GM23338 (cell line): ENCODE data around the gene CES3. TPM values are rescaled to one million over a fixed set of nuclear protein-coding genes. Genes with fewer than 3 reads are reported as not detected.

ENCODE experiments used
- ATAC-seq: fragments of 200-7000 bp; cut with Tn5 transposase; 3 replicates; pipeline ENCODE4 v1.9.1; 2020
- DNase-seq: peaks from one replicate; pipeline ENCODE4 v3.0.0-alpha.2; 2015; ENCODE audit warnings: low spot score
- H2AFZ ChIP-seq: fragments of 200-600 bp; sonication (generic); 2 replicates; pipeline ENCODE4 v1.8.0; 2016; ENCODE audit warnings: antibody characterized with exemption, mild to moderate bottlenecking, moderate library complexity
- H3F3A ChIP-seq: fragments of 200-600 bp; sonication (generic); replicated peaks from 2 replicates; pipeline ENCODE4 v1.8.0; 2017; ENCODE audit warnings: antibody characterized with exemption, mixed run types, low read depth
- H3K27ac ChIP-seq: fragments of 200-600 bp; sonication (generic); 2 replicates; pipeline ENCODE4 v1.6.1; 2016; ENCODE audit warnings: low read depth
- H3K27me3 ChIP-seq: fragments of 200-600 bp; sonication (generic); 2 replicates; pipeline ENCODE4 v1.8.0; 2016; ENCODE audit warnings: mild to moderate bottlenecking, mixed run types, moderate library complexity; ENCODE audit not compliant: insufficient read depth
- H3K36me3 ChIP-seq: fragments of 200-600 bp; sonication (generic); 2 replicates; pipeline ENCODE4 v1.8.0; 2016; ENCODE audit warnings: mild to moderate bottlenecking; ENCODE audit not compliant: insufficient read depth
- H3K4me1 ChIP-seq: fragments of 200-600 bp; sonication (generic); 2 replicates; pipeline ENCODE4 v1.8.0; 2016; ENCODE audit warnings: mild to moderate bottlenecking, moderate library complexity; ENCODE audit not compliant: insufficient read depth
- H3K4me2 ChIP-seq: fragments of 200-600 bp; sonication (generic); 2 replicates; pipeline ENCODE4 v1.7.1; 2017; ENCODE audit warnings: mixed run types
- H3K4me3 ChIP-seq: fragments of 200-600 bp; sonication (generic); 2 replicates; pipeline ENCODE4 v1.6.1; 2016; ENCODE audit warnings: mixed run types
- H3K79me2 ChIP-seq: fragments of 200-600 bp; sonication (generic); replicated peaks from 2 replicates; pipeline ENCODE4 v1.8.0; 2017; ENCODE audit warnings: mild to moderate bottlenecking; ENCODE audit not compliant: insufficient read depth
- H3K9me2 ChIP-seq: fragments of 200-600 bp; sonication (generic); 2 replicates; pipeline ENCODE4 v1.8.0; 2017; ENCODE audit not compliant: insufficient read depth
- H4K20me1 ChIP-seq: fragments of 200-600 bp; sonication (generic); replicated peaks from 2 replicates; pipeline ENCODE4 v1.8.0; 2017; ENCODE audit warnings: mild to moderate bottlenecking; ENCODE audit not compliant: insufficient read depth
- H3K27ac Mint-ChIP-seq: 2 replicates; pipeline ENCODE4 v1.8.0; 2020; ENCODE audit warnings: inconsistent platforms, mild to moderate bottlenecking, moderate library complexity, mixed read lengths
- H3K27me3 Mint-ChIP-seq: 3 replicates; pipeline ENCODE4 v1.8.0; 2022; ENCODE audit warnings: low read depth, mild to moderate bottlenecking, moderate library complexity, mixed read lengths, inconsistent platforms; ENCODE audit not compliant: insufficient read depth, poor library complexity
- H3K36me3 Mint-ChIP-seq: 3 replicates; pipeline ENCODE4 v1.8.0; 2021; ENCODE audit warnings: low read depth, mild to moderate bottlenecking, inconsistent platforms, moderate library complexity, mixed read lengths
- H3K4me1 Mint-ChIP-seq: 3 replicates; pipeline ENCODE4 v1.8.0; 2020; ENCODE audit warnings: mild to moderate bottlenecking, inconsistent platforms, mixed read lengths
- H3K4me3 Mint-ChIP-seq: 3 replicates; pipeline ENCODE4 v1.8.0; 2021; ENCODE audit warnings: moderate library complexity, mild to moderate bottlenecking, inconsistent platforms, mixed read lengths
- H3K9me3 Mint-ChIP-seq: 3 replicates; pipeline ENCODE4 v1.8.0; 2020; ENCODE audit warnings: moderate library complexity, mild to moderate bottlenecking, inconsistent platforms, mixed read lengths
- EZH2 ChIP-seq: fragments of 200-600 bp; sonication (generic); IDR thresholded peaks from one replicate; pipeline ENCODE4 v1.8.0; 2017; ENCODE audit warnings: antibody characterized with exemption, mild to moderate bottlenecking, low read depth; ENCODE audit not compliant: unreplicated experiment
- EZH2phosphoT487 ChIP-seq: fragments of 200-600 bp; sonication (generic); IDR thresholded peaks from one replicate; pipeline ENCODE4 v1.8.1; 2018; ENCODE audit warnings: antibody characterized with exemption; ENCODE audit not compliant: unreplicated experiment
- JUNB ChIP-seq: IDR thresholded peaks from one replicate; pipeline ENCODE4 v1.6.1; 2016; ENCODE audit warnings: antibody characterized with exemption; ENCODE audit not compliant: unreplicated experiment
- POLR2AphosphoS5 ChIP-seq: IDR thresholded peaks from 2 replicates; pipeline ENCODE4 v1.6.1; 2016; ENCODE audit warnings: antibody characterized with exemption, low read depth
- REST ChIP-seq: IDR thresholded peaks from one replicate; pipeline ENCODE4 v1.6.1; 2018; ENCODE audit warnings: antibody characterized with exemption; ENCODE audit not compliant: unreplicated experiment
- STAT1 ChIP-seq: IDR thresholded peaks from one replicate; pipeline ENCODE4 v1.6.1; 2016; ENCODE audit warnings: antibody characterized with exemption; ENCODE audit not compliant: unreplicated experiment
- ZNF114 ChIP-seq: fragments of 250-450 bp; sonication (Bioruptor Pico); IDR thresholded peaks from 2 replicates; pipeline ENCODE4 v1.5.0; 2020; ENCODE audit warnings: mild to moderate bottlenecking, moderate library complexity
- ZNF331 ChIP-seq: fragments of 250-450 bp; sonication (Bioruptor Pico); IDR thresholded peaks from 2 replicates; pipeline ENCODE4 v1.5.0; 2020; ENCODE audit warnings: low read depth, mild to moderate bottlenecking, moderate library complexity
- polyA plus RNA-seq: library from polyadenylated mRNA; unstranded; fragments of >200 nt; fragmentation: Nextera tagmentation; extraction: Ambion mirVana; gene quantifications from 2 replicates; pipeline ENCODE4 v1.2.1, GENCODE V29; 2016
- total RNA-seq: library from RNA; depleted of rRNA; stranded (reverse); fragments of >200 nt; shearing (Covaris generic); gene quantifications from 2 replicates; pipeline ENCODE4 v1.2.3, GENCODE V29; 2014
- TF ChIP-seq, protein P1 (sequence below): fragments of 250-450 bp; sonication (Bioruptor Pico); IDR thresholded peaks from 2 replicates; pipeline ENCODE4 v1.5.0; 2020; ENCODE audit warnings: mild to moderate bottlenecking, moderate library complexity

Gene CES3
- total and polyA plus RNA-seq, 2 experiments from 2014 or later = 0.55 to 1.0 TPM

DNA sequence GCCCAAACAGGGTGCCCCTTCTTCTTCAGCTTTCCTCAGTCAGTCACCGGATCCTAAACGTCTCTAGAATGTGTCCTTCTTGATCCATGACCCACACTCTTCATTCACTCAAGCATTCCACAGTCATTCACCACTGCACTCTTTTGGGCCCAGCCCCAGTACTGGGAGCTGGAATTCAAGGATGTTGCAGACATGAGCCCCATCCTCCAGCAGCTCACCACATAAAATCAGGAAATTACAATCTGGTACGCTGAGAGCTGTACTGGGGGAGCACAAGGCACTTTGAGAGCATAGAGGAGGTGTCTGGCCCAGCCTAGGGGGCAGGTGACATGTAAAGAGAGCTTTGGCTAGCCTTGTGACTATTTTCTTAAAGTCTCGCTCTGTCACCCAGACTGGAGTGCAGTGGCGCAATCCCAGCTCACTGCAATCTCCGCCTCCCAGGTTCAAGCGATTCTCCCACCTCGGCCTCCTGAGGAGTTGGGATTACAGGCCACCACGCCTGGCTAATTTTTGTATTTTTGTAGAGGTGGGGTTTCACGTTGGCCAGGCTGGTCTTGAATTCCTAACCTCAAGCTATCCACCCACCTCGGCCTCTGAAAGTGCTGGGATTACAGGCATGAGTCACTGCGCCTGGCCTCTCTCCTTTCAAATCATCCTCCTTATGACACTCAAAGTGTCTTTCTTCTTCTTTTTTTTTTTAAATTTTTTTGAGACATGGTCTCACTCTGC is 46.0 kb downstream of the CES3 start (continued):
- TF ChIP-seq, protein P1, sequence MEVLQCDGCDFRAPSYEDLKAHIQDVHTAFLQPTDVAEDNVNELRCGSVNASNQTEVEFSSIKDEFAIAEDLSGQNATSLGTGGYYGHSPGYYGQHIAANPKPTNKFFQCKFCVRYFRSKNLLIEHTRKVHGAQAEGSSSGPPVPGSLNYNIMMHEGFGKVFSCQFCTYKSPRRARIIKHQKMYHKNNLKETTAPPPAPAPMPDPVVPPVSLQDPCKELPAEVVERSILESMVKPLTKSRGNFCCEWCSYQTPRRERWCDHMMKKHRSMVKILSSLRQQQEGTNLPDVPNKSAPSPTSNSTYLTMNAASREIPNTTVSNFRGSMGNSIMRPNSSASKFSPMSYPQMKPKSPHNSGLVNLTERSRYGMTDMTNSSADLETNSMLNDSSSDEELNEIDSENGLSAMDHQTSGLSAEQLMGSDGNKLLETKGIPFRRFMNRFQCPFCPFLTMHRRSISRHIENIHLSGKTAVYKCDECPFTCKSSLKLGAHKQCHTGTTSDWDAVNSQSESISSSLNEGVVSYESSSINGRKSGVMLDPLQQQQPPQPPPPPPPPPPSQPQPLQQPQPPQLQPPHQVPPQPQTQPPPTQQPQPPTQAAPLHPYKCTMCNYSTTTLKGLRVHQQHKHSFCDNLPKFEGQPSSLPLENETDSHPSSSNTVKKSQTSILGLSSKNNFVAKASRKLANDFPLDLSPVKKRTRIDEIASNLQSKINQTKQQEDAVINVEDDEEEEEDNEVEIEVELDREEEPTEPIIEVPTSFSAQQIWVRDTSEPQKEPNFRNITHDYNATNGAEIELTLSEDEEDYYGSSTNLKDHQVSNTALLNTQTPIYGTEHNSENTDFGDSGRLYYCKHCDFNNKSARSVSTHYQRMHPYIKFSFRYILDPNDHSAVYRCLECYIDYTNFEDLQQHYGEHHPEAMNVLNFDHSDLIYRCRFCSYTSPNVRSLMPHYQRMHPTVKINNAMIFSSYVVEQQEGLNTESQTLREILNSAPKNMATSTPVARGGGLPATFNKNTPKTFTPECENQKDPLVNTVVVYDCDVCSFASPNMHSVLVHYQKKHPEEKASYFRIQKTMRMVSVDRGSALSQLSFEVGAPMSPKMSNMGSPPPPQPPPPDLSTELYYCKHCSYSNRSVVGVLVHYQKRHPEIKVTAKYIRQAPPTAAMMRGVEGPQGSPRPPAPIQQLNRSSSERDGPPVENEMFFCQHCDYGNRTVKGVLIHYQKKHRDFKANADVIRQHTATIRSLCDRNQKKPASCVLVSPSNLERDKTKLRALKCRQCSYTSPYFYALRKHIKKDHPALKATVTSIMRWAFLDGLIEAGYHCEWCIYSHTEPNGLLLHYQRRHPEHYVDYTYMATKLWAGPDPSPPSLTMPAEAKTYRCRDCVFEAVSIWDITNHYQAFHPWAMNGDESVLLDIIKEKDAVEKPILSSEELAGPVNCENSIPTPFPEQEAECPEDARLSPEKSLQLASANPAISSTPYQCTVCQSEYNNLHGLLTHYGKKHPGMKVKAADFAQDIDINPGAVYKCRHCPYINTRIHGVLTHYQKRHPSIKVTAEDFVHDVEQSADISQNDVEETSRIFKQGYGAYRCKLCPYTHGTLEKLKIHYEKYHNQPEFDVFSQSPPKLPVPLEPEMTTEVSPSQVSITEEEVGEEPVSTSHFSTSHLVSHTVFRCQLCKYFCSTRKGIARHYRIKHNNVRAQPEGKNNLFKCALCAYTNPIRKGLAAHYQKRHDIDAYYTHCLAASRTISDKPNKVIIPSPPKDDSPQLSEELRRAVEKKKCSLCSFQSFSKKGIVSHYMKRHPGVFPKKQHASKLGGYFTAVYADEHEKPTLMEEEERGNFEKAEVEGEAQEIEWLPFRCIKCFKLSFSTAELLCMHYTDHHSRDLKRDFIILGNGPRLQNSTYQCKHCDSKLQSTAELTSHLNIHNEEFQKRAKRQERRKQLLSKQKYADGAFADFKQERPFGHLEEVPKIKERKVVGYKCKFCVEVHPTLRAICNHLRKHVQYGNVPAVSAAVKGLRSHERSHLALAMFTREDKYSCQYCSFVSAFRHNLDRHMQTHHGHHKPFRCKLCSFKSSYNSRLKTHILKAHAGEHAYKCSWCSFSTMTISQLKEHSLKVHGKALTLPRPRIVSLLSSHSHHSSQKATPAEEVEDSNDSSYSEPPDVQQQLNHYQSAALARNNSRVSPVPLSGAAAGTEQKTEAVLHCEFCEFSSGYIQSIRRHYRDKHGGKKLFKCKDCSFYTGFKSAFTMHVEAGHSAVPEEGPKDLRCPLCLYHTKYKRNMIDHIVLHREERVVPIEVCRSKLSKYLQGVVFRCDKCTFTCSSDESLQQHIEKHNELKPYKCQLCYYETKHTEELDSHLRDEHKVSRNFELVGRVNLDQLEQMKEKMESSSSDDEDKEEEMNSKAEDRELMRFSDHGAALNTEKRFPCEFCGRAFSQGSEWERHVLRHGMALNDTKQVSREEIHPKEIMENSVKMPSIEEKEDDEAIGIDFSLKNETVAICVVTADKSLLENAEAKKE (CRISPR knock-in tag) = no peak
- TF ChIP-seq ZNF114 (CRISPR knock-in tag) (no peak), JUNB (no peak), POLR2AphosphoS5 (no peak), ZNF331 (CRISPR knock-in tag) (no peak), EZH2phosphoT487 (no peak), STAT1 (no peak)

DNA sequence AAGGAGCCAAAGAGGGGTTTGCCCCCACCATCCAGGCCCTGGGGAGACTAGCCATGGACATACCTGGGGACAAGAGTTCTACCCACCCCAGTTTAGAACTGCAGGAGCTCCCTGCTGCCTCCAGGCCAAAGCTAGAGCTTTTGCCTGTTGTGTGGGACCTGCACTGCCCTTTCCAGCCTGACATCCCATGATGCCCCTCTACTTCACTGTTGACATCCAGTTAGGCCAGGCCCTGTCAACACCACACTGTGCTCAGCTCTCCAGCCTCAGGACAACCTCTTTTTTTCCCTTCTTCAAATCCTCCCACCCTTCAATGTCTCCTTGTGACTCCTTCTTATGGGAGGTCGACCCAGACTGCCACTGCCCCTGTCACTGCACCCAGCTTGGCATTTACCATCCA is 48.1 kb downstream of the CES3 start:
- DNase-seq (no peak), ATAC-seq (no peak)
- no peaks in the 10 kb centered on the region; the same call in 2 of the 3 replicates for H3K4me1 Mint-ChIP-seq
- Histone ChIP-seq H3K79me2 (no peaks in the 10 kb centered on the region), H3K9me2 (no peaks in the 10 kb centered on the region), H3K27me3 (peaks cover 33% of the 10 kb centered on the region), H3K27ac (no peak overlapping the region), H3K36me3 (no peaks in the 10 kb centered on the region), H2AFZ (no peak overlapping the region), H3F3A (no peaks in the 10 kb centered on the region), H3K4me2 (no peak overlapping the region), H3K4me3 (no peak overlapping the region), H3K4me1 (no peaks in the 10 kb centered on the region; the same call in 1 of the 2 replicates), H4K20me1 (no peaks in the 10 kb centered on the region)
- H3K27ac Mint-ChIP-seq = no peak overlapping the region
- no peaks in the 10 kb centered on the region for H3K36me3 Mint-ChIP-seq
- H3K4me3 Mint-ChIP-seq = no peak overlapping the region
- H3K9me3 Mint-ChIP-seq = no peaks in the 10 kb centered on the region
- H3K27me3 Mint-ChIP-seq = peaks cover 29% of the 10 kb centered on the region
- TF ChIP-seq ZNF331 (CRISPR knock-in tag) = no peak
- no peak for TF ChIP-seq ZNF114 (CRISPR knock-in tag)
- no peak for TF ChIP-seq REST
- no peak for TF ChIP-seq POLR2AphosphoS5
- no peak for TF ChIP-seq EZH2
